Natural killer cell (primary cell): Measurements from ENCODE around the gene CHRNA1. TPM values are rescaled to one million over a fixed set of nuclear protein-coding genes. Genes with fewer than 3 reads are reported as not detected.

ENCODE experiments used
- ATAC-seq, 3 donors: fragments of 150-1000 bp in 2 of 3; fragments of 200-7000 bp in 1 of 3; cut with Tn5 transposase; 1 replicate in 1 of 3; 2 replicates in 2 of 3; pipeline ENCODE4 v1.10.0; 2021; ENCODE audit warnings: mild to moderate bottlenecking in 2 of 3, moderate library complexity in 2 of 3
- DNase-seq, 2 donors: peaks; one replicate each; pipeline versions ENCODE4 v3.0.0 to v3.0.0-alpha.2; 2013 to 2021; ENCODE audit warnings: mixed read lengths in 1 of 2
- H3K27ac ChIP-seq: one replicate; pipeline ENCODE4 v1.5.1; 2013; ENCODE audit warnings: mild to moderate bottlenecking, low read length
- H3K27me3 ChIP-seq: one replicate; pipeline ENCODE4 v1.6.1; 2013; ENCODE audit warnings: low read length; ENCODE audit not compliant: control insufficient read depth, insufficient read depth
- H3K36me3 ChIP-seq: one replicate; pipeline ENCODE4 v1.6.1; 2013; ENCODE audit warnings: low read length; ENCODE audit not compliant: control insufficient read depth, insufficient read depth
- H3K4me1 ChIP-seq: one replicate; pipeline ENCODE4 v1.6.1; 2013; ENCODE audit warnings: low read length; ENCODE audit not compliant: control insufficient read depth, insufficient read depth
- H3K4me3 ChIP-seq: one replicate; pipeline ENCODE4 v1.5.1; 2013; ENCODE audit warnings: low read length
- H3K9me3 ChIP-seq: one replicate; pipeline ENCODE4 v1.6.1; 2013; ENCODE audit warnings: low read length; ENCODE audit not compliant: control insufficient read depth, insufficient read depth
- H3K27ac Mint-ChIP-seq, 2 donors: one replicate each; pipeline ENCODE4 v1.8.0; 2022; ENCODE audit warnings: mild to moderate bottlenecking in 2 of 2, mixed read lengths in 2 of 2, moderate library complexity in 1 of 2
- H3K27me3 Mint-ChIP-seq, 2 donors: one replicate each; pipeline ENCODE4 v1.8.0; 2022; ENCODE audit warnings: low read depth in 2 of 2, mixed read lengths in 2 of 2
- H3K36me3 Mint-ChIP-seq: one replicate; pipeline ENCODE4 v1.8.0; 2022; ENCODE audit warnings: mixed read lengths
- H3K4me1 Mint-ChIP-seq, 2 donors: one replicate each; pipeline ENCODE4 v1.8.0; 2022; ENCODE audit warnings: mixed read lengths in 2 of 2
- H3K4me3 Mint-ChIP-seq: one replicate; pipeline ENCODE4 v1.8.0; 2022; ENCODE audit warnings: mild to moderate bottlenecking, moderate library complexity, mixed read lengths
- H3K9me3 Mint-ChIP-seq, 2 donors: one replicate each; pipeline ENCODE4 v1.8.0; 2022; ENCODE audit warnings: mixed read lengths in 2 of 2
- WGBS: methylation state at CpG from one replicate; pipeline ENCODE4 v1.1.7; 2013; ENCODE audit warnings: missing lambda C conversion rate; ENCODE audit not compliant: insufficient coverage; 5-methylcytosine and 5-hydroxymethylcytosine counted together
- intact Hi-C: fragments of 100-400 bp; cut with micrococcal nuclease; formaldehyde crosslinking; loops from one replicate; pipeline ENCODE4 v1.14.2; 2022
- total RNA-seq, 4 donors: library from RNA; stranded (reverse); fragments of 120-200 nt in 1 of 4; gene quantifications; one replicate each; pipeline versions ENCODE4 v1.2.3 to v1.2.4, GENCODE V29; 2013 to 2022
- TF ChIP-seq, protein P1 (sequence below): fragments of 200-600 bp; IDR thresholded peaks from one replicate; pipeline ENCODE4 v1.8.0; 2022; ENCODE audit warnings: antibody characterized with exemption

CHRNA1 gene
- total RNA-seq, 3 donors from 2014 or later (not counting 1 experiment from before 2014, with no cell fraction given), result 0.23 TPM; not detected in 2

DNA sequence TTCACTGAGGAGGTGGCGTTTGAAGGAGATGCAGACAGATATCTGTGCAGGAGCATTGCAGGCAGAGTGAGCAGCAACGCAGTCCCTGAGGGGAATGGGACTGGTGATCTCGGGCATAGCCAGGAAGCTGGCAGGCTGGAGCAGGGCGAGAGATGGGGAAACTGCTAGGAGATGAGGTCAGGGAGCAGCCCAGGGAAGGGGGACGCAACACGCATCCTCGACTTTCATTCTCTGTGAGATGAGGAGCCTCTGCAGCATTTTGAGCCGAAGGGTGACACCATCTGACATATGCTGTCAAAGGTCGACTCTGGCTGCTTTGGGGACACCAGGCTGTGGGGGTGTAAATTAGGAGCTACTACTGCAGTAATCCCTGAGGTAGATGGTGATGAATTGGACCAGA lies 4.3 kb upstream of the CHRNA1 start:
- no peak overlapping the region for H3K27ac Mint-ChIP-seq
- Histone ChIP-seq H3K27me3 (no peaks in the 10 kb centered on the region), H3K27ac (no peak overlapping the region), H3K4me1 (peaks cover 3% of the 10 kb centered on the region), H3K36me3 (no peaks in the 10 kb centered on the region), H3K9me3 (no peaks in the 10 kb centered on the region), H3K4me3 (no peak overlapping the region)
- DNase-seq, result no peak
- H3K36me3 Mint-ChIP-seq, result no peaks in the 10 kb centered on the region
- intact Hi-C loops, result no loop called here
- H3K9me3 Mint-ChIP-seq, result no peaks in the 10 kb centered on the region
- 88% methylated on average over 9 of the region's 9 CpGs for WGBS
- H3K27me3 Mint-ChIP-seq, result peaks cover 9 to 20% of the 10 kb centered on the region in 2 donors
- no peak overlapping the region for H3K4me3 Mint-ChIP-seq
- TF ChIP-seq, protein P1, sequence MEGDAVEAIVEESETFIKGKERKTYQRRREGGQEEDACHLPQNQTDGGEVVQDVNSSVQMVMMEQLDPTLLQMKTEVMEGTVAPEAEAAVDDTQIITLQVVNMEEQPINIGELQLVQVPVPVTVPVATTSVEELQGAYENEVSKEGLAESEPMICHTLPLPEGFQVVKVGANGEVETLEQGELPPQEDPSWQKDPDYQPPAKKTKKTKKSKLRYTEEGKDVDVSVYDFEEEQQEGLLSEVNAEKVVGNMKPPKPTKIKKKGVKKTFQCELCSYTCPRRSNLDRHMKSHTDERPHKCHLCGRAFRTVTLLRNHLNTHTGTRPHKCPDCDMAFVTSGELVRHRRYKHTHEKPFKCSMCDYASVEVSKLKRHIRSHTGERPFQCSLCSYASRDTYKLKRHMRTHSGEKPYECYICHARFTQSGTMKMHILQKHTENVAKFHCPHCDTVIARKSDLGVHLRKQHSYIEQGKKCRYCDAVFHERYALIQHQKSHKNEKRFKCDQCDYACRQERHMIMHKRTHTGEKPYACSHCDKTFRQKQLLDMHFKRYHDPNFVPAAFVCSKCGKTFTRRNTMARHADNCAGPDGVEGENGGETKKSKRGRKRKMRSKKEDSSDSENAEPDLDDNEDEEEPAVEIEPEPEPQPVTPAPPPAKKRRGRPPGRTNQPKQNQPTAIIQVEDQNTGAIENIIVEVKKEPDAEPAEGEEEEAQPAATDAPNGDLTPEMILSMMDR, result no peak
- ATAC-seq, result no peak
- H3K4me1 Mint-ChIP-seq, result no peaks in the 10 kb centered on the region

DNA sequence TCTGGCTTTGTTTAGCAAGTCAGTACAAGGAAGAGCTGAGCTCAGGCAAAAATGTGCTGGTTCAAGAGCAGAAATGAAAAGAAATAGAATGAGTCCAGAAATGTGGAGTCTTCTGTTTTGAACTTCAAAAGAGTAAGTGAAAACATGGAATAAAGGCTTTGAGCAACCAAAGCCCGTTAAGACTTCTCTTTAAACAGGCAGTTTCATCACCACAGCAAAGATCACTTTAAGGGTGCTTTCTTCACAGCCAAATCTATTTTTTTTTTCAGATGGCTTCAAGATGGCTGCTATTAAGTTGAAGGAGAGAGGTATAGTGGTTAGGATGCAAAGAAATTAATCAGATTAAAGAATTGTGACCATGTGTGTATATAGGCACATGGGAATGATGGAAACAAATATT lies 2.0 kb upstream of the CHRNA1 start:
- Histone ChIP-seq H3K27me3 (no peaks in the 10 kb centered on the region), H3K9me3 (no peaks in the 10 kb centered on the region), H3K4me3 (no peak overlapping the region), H3K4me1 (no peaks in the 10 kb centered on the region), H3K36me3 (no peaks in the 10 kb centered on the region), H3K27ac (no peak overlapping the region)
- Mint-ChIP-seq H3K4me1 (no peaks in the 10 kb centered on the region), H3K4me3 (no peak overlapping the region), H3K27me3 (peaks cover 12 to 26% of the 10 kb centered on the region in 2 donors), H3K36me3 (no peaks in the 10 kb centered on the region), H3K9me3 (no peaks in the 10 kb centered on the region), H3K27ac (no peak overlapping the region)
- ATAC-seq (no peak), DNase-seq (no peak)
- intact Hi-C loops, result no loop called here
- WGBS, result no CpG with 5 or more reads among the region's 1 CpG
- TF ChIP-seq, protein P1, result no peak

DNA sequence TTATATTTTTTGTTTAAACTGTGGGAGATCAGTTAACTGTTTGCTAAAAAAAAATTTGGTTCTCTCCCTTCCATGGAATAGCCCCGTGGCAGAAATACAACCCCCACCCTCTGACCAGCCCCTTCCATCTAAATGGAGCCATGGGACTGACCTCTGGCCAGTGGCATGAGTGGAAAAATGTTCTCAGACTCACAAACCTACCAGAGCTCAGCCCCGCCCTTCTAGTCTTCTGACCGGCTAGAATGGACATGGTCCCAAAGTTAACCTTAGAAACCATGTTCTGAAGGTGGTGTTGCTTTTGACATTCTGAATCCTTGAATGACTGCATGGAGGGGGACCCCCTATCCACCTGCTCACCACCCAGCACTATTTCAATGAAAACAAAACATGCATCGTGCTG lies 1.3 kb upstream of the CHRNA1 start:
- intact Hi-C loops, result no loop called here
- ATAC-seq (no peak), DNase-seq (no peak)
- H3K9me3 ChIP-seq, result no peaks in the 10 kb centered on the region
- no peaks in the 10 kb centered on the region for H3K4me1 Mint-ChIP-seq
- no peak overlapping the region for H3K27ac ChIP-seq
- no peaks in the 10 kb centered on the region for H3K4me1 ChIP-seq
- peaks cover 12 to 26% of the 10 kb centered on the region in 2 donors for H3K27me3 Mint-ChIP-seq
- H3K4me3 ChIP-seq, result no peak overlapping the region
- TF ChIP-seq, protein P1, result no peak
- no peaks in the 10 kb centered on the region for H3K9me3 Mint-ChIP-seq
- H3K36me3 Mint-ChIP-seq, result no peaks in the 10 kb centered on the region
- H3K27me3 ChIP-seq, result no peaks in the 10 kb centered on the region
- H3K36me3 ChIP-seq, result no peaks in the 10 kb centered on the region
- no peak overlapping the region for H3K4me3 Mint-ChIP-seq
- WGBS, result 84% methylated on average over 4 of the region's 4 CpGs
- no peak overlapping the region for H3K27ac Mint-ChIP-seq

DNA sequence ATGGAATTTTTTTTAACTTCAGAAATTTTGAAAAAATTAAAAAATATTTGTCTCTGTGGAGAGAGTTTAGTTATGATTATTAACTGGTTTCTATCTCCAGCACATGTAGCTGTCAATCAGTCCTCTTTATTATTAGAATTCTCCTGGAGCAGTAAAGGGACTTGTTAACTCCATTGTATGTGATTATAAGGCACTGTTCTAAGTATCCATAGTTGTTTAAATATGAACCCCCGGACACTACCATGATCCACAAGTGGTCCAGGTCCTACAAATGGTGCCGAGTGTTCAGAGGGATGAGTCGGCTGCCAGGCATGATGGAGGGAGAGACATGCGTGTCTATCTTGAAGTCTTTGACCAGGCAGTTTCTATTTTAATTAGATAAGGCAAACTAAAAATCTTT lies 492 bp downstream of the CHRNA1 start:
- Mint-ChIP-seq H3K27me3 (peaks cover 17 to 22% of the 10 kb centered on the region in 2 donors), H3K9me3 (no peaks in the 10 kb centered on the region), H3K4me1 (no peaks in the 10 kb centered on the region), H3K4me3 (no peak overlapping the region), H3K36me3 (no peaks in the 10 kb centered on the region), H3K27ac (no peak overlapping the region)
- no peaks in the 10 kb centered on the region for H3K9me3 ChIP-seq
- no peaks in the 10 kb centered on the region for H3K4me1 ChIP-seq
- DNase-seq (no peak), ATAC-seq (no peak)
- intact Hi-C loops, result no loop called here
- no peaks in the 10 kb centered on the region for H3K27me3 ChIP-seq
- H3K4me3 ChIP-seq, result no peak overlapping the region
- 94% methylated on average over 4 of the region's 4 CpGs for WGBS
- TF ChIP-seq, protein P1, result no peak
- no peaks in the 10 kb centered on the region for H3K36me3 ChIP-seq
- no peak overlapping the region for H3K27ac ChIP-seq
